Muscle layer of colon (tissue), 2 donors: Measurements from ENCODE around the gene MCM3AP.
"Not testable (repeated sequence)": the region's sequence is repeated elsewhere in the genome, so short reads cannot be mapped to it uniquely, and the experiment has no call there.

Experiments
- H3K27ac ChIP-seq: one replicate; pipeline ENCODE4 v1.7.0; 2013; ENCODE audit warnings: low read depth, mild to moderate bottlenecking, low read length, moderate library complexity
- H3K27me3 ChIP-seq, 2 donors: one replicate each; pipeline ENCODE4 v1.7.0; 2013; ENCODE audit warnings: low read length in 2 of 2, mild to moderate bottlenecking in 2 of 2; ENCODE audit not compliant: insufficient read depth in 2 of 2, control insufficient read depth in 1 of 2
- H3K36me3 ChIP-seq: one replicate; pipeline ENCODE4 v1.7.0; 2013; ENCODE audit warnings: mild to moderate bottlenecking, low read length; ENCODE audit not compliant: insufficient read depth
- H3K4me1 ChIP-seq: one replicate; pipeline ENCODE4 v1.7.0; 2013; ENCODE audit warnings: mild to moderate bottlenecking, low read length; ENCODE audit not compliant: insufficient read depth
- H3K4me3 ChIP-seq, 2 donors: one replicate each; pipeline ENCODE4 v1.7.0; 2013; ENCODE audit warnings: low read length in 2 of 2, low read depth in 1 of 2, mild to moderate bottlenecking in 1 of 2, moderate library complexity in 1 of 2
- H3K9ac ChIP-seq: one replicate; pipeline ENCODE4 v1.7.0; 2013; ENCODE audit warnings: low read length
- H3K9me3 ChIP-seq: one replicate; pipeline ENCODE4 v1.7.0; 2013; ENCODE audit warnings: mild to moderate bottlenecking, low read length
- donor health status: abdominal sarcoma.
- donor health status: Adenocarcinoma of cecum.

The MCM3AP gene

DNA sequence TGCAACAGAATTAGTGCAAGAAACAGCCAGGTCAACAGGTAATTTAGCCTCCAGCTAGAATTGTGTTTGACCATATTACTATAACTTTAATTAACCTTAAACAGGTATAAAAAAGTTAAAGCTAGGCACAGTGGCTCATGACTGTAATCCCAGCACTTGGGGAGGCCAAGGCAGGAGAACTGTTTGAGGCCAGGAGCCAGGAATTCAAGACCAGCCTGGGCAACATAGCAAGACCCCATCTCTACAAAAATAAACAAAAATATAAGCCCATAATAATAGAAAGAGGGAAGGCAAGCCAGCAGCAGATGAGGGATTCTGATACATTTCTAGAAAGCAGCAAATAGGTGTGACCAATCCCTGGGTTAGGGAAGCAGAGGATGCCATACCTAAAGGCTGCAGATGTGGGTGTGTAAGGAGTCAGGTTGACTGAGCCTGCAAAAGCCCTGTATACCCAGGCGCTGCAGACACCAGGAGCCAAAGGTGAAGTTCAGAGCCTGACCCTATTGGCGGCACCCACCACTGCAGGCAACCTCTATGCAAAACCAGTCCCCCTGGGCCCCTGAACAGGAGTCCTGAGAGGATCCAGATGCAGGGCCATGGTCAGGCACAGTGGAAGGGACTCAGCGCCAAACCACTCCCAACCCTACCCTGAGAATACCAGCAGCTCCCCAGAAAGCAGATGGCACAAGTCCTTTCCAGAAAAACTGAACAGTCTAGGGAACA, 37.6 kb downstream of the MCM3AP start:
- Histone ChIP-seq H3K9ac (no peak overlapping the region), H3K27ac (no peak overlapping the region), H3K9me3 (no peaks in the 10 kb centered on the region), H3K4me3 (no peak overlapping the region), H3K36me3 (peaks cover 70% of the 10 kb centered on the region), H3K4me1 (no peaks in the 10 kb centered on the region), H3K27me3 (no peaks in the 10 kb centered on the region)

DNA sequence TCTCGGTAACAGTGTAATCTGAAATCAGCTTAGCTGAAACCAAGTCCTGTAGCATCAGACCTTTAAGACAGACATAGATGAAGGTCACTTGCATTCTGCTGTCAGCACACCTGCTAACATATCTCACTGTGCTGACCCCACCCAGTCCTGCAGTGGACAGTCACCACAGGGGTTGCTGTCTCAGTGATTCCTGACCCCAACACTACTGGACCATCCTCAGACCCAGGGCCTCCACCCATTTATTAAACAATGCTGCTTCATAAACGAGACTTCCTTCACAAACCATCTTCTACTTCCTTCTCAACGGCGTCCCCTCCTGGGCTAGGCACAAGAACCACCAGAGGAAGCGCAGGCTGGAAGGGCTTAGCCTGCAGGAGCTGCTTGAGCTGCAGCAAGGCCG, 39.1 kb downstream of the MCM3AP start:
- H3K36me3 ChIP-seq = peaks cover 75% of the 10 kb centered on the region
- H3K4me1 ChIP-seq = peaks cover under 1% of the 10 kb centered on the region
- H3K27ac ChIP-seq = no peak overlapping the region
- H3K9ac ChIP-seq = no peak overlapping the region
- H3K4me3 ChIP-seq = no peak overlapping the region
- H3K9me3 ChIP-seq = no peaks in the 10 kb centered on the region
- H3K27me3 ChIP-seq = no peaks in the 10 kb centered on the region

DNA sequence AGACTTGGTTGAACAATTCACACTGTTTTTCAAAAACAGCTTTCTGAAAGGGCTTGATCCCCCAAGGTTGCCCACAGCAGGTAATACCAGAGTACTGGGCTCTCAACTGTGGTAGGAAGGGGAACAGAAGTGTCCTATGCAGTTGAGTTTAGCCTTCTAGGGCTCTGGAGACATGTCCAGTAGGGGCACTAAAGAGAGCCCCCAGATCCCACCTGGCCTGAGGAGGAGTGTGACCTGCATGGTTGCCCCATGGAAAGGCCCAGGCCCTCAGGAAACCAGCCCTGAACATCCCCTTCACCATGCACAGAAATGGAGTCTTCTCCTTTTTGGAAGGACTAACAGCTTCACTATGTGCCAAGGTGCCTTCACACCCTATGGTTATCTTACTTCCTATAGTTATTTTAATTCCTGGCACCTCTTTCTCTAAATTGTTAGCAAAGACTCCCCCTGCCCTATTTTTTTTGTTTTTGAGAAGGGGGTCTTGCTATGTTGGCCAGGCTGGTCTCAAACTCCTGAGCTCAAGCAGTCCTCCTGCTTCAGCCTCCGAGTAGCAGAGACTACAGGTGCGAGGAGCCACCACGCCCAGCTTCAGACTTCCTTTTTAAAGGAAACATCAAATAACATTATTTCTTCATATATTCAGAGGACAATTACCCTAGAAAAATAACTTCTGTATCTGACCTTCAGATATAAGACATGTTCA, 40.0 kb downstream of the MCM3AP start:
- peaks cover 7% of the 10 kb centered on the region for H3K4me1 ChIP-seq
- no peaks in the 10 kb centered on the region for H3K27me3 ChIP-seq
- no peak overlapping the region for H3K27ac ChIP-seq
- no peak overlapping the region for H3K9ac ChIP-seq
- H3K36me3 ChIP-seq = peaks cover 79% of the 10 kb centered on the region
- H3K4me3 ChIP-seq = no peak overlapping the region
- no peaks in the 10 kb centered on the region for H3K9me3 ChIP-seq

DNA sequence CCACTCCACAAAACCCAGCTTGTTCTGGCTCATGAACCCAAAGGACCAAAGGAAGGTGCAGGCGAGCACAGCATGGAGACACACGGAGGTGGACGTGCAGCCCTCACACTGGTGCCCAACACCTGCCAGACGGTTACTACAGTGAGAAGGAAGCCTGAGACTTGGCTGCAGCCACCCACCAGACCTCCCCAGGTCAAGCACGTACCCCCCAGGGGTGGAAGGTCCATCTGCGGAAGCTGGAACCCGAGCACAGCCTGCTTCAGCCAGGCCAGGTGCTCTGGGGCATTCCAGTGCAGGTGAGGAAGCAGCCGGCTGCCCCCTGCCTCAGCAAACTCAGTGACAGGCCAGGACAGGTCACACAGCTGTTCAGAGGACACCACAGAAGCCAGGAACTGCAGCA, 40.8 kb downstream of the MCM3AP start:
- H3K27me3 ChIP-seq = no peaks in the 10 kb centered on the region
- H3K4me3 ChIP-seq = no peak overlapping the region
- H3K36me3 ChIP-seq = peaks cover 79% of the 10 kb centered on the region
- no peak overlapping the region for H3K27ac ChIP-seq
- peaks cover 7% of the 10 kb centered on the region for H3K4me1 ChIP-seq
- no peaks in the 10 kb centered on the region for H3K9me3 ChIP-seq
- H3K9ac ChIP-seq = no peak overlapping the region

GRCh38 chr21:46243960-46244361, 41.5 kb downstream of the MCM3AP start:
- peaks cover 7% of the 10 kb centered on the region for H3K4me1 ChIP-seq
- no peak overlapping the region for H3K27ac ChIP-seq
- H3K9me3 ChIP-seq = no peaks in the 10 kb centered on the region
- H3K9ac ChIP-seq = no peak overlapping the region
- no peak overlapping the region for H3K4me3 ChIP-seq
- no peaks in the 10 kb centered on the region for H3K27me3 ChIP-seq
- H3K36me3 ChIP-seq = peaks cover 80% of the 10 kb centered on the region

- H3K36me3 ChIP-seq = peaks cover 86% of the 10 kb centered on the region
- H3K4me3 ChIP-seq = no peak overlapping the region
- H3K27ac ChIP-seq = no peak overlapping the region
- no peaks in the 10 kb centered on the region for H3K9me3 ChIP-seq
- H3K4me1 ChIP-seq = peaks cover 7% of the 10 kb centered on the region
- H3K27me3 ChIP-seq = no peaks in the 10 kb centered on the region
- H3K9ac ChIP-seq = no peak overlapping the region
Observed at GRCh38 chr21:46243325-46243724, 42.1 kb downstream of the MCM3AP start.

DNA sequence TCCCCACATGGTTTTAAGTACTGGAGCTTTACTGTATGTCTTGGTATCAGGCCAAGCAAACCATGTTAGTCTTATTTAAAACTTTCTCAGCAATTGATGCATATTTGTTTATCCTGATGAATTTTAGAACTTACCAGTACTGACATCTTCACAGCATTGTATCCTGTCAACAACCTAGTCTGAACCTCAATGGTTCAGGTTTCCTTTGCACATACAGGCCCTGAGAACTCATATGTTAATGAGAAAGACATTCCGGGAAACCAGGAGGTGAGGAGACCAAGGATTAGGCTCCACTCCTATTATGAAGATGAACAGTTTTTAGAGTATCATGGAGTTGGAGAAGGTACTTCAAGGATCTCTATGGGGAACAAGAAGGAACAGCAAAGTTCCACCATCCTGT, 43.8 kb downstream of the MCM3AP start:
- not testable (repeated sequence) for H3K4me1 ChIP-seq, H3K4me3 ChIP-seq, H3K9ac ChIP-seq, H3K9me3 ChIP-seq, H3K27ac ChIP-seq, H3K27me3 ChIP-seq
- peaks cover 85% of the 10 kb centered on the region for H3K36me3 ChIP-seq

GRCh38 chr21:46239817-46240325, 45.5 kb downstream of the MCM3AP start:
- Histone ChIP-seq H3K27ac (no peak overlapping the region), H3K9me3 (no peaks in the 10 kb centered on the region), H3K36me3 (peaks cover 86% of the 10 kb centered on the region), H3K4me3 (no peak overlapping the region), H3K4me1 (peaks cover 7% of the 10 kb centered on the region), H3K27me3 (no peaks in the 10 kb centered on the region), H3K9ac (no peak overlapping the region)

GRCh38 chr21:46237474-46237873, 47.9 kb downstream of the MCM3AP start:
- no peaks in the 10 kb centered on the region for H3K9me3 ChIP-seq
- peaks cover 73% of the 10 kb centered on the region for H3K36me3 ChIP-seq
- H3K9ac ChIP-seq = no peak overlapping the region
- H3K27me3 ChIP-seq = no peaks in the 10 kb centered on the region
- no peak overlapping the region for H3K27ac ChIP-seq
- peaks cover 7% of the 10 kb centered on the region for H3K4me1 ChIP-seq
- H3K4me3 ChIP-seq = no peak overlapping the region

- Histone ChIP-seq H3K9me3 (no peaks in the 10 kb centered on the region), H3K27ac (no peak overlapping the region), H3K4me1 (peaks cover 4% of the 10 kb centered on the region), H3K9ac (no peak overlapping the region), H3K36me3 (peaks cover 44% of the 10 kb centered on the region), H3K27me3 (no peaks in the 10 kb centered on the region), H3K4me3 (no peak overlapping the region)
Observed at GRCh38 chr21:46234436-46234950, 50.9 kb downstream of the MCM3AP start.

GRCh38 chr21:46229923-46230260, 55.5 kb downstream of the MCM3AP start:
- Histone ChIP-seq H3K27ac (peak overlapping the region; percentile 21), H3K27me3 (no peaks in the 10 kb centered on the region), H3K9me3 (no peaks in the 10 kb centered on the region), H3K9ac (no peak overlapping the region), H3K4me3 (peak overlapping the region in 1 of 2 donors; percentile 46), H3K4me1 (peaks cover 24% of the 10 kb centered on the region), H3K36me3 (peaks cover 12% of the 10 kb centered on the region)
